Cardiac septum (tissue), 1 donor: ENCODE measurements around the gene NTRK2. TPM values are rescaled to one million over a fixed set of nuclear protein-coding genes. Genes with fewer than 3 reads are reported as not detected.
"Not testable (repeated sequence)": the region's sequence is repeated elsewhere in the genome, so short reads cannot be mapped to it uniquely, and the experiment has no call there.

ENCODE experiments used
- DNase-seq: peaks from one replicate; pipeline ENCODE4 v3.0.0-alpha.2; 2020; ENCODE audit warnings: low spot score
- intact Hi-C: fragments of 100-400 bp; cut with DNase I; formaldehyde crosslinking; loops from one replicate; pipeline ENCODE4 v1.14.0; 2022
- total RNA-seq: library from RNA; stranded (reverse); fragmentation: NEBNext Ultra II Directional; extraction: Animal tissue kit (Norgen Biotek cat#: 25700); gene quantifications from one replicate; pipeline ENCODE4 v1.2.1, GENCODE V29; 2021
- donor health status: DM: no; HTN: no; CAD: no.

NTRK2 gene
- total RNA-seq, 1 donor from 2014 or later, result 3.7 TPM

DNA sequence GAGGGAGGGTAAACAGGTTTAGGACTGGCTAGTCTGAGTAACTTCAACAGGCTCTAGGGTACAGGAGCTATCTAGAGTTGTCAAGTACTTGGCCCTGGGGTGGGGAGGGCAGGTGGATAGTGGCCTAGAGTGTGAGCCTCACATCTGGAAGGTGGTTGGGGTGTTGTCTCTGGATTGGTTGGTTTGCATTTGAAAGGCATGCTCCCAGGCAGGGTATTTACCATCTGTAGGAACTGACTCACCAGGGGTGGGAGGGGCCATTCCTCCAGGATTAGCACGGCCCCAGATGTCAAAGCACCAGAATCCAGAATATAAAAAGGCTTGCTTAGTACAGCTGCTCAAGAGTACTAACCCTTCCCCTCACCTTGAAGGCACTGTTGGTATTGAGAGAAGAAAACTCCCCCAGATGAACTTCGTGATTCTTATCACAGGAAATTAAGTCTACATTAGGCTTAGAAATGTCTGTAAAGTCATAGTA, 193.3 kb downstream of the NTRK2 start:
- no peak for DNase-seq
- intact Hi-C loops, result no loop called here

DNA sequence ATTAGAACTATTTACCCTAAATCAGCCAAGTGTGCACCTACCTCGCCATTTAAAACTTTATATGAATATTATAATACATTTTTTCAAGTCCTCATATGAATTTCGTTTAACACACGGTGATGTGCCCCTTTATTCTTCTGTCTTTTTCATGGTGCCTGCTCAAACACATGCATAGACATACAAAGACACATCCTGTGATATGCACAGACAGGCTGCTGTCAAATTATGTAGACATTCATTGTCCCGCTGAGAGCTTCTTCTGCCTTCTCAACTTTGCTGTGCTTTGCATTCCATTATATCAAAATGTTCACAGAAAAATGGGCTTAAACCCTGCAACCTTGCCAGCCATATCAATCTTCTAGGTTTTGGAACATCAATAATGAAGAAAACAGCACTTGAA, 193.8 kb downstream of the NTRK2 start:
- intact Hi-C loops, result no loop called here
- DNase-seq, result no peak

DNA sequence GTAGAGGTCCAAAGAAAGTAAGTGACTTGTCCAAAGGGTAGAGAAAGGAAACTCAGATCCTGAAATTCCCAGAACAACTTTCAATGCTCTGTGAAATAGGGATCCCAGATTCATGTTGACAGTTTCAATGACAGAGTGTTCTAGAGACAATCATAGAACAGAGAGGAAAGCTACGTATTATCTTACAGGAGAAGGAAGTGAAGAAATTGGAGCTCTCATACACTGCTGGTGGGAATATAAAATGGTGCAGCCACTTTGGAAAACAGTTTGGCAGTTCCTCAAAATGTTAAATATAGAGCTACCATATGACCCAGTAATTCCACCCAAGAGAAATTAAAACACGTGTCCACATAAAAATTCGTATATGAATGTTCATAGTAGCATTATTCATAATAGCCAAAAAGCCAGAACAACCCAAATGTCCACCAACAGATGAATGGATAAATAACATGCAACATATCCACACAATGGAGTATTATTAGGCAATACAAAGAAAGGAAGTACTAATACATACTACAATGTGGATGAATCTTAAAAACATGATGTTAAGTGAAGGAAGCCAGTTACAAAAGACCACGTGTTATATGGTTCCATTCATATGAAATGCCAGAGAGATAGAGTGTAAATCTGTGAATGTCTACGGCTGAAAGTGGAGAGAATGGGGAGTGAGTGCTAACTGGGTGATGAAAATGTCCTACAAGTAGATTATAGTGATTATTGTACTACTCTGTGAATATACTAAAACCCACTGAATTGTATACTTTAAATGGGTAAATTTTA, 197.1 kb downstream of the NTRK2 start:
- no peak for DNase-seq
- intact Hi-C loops, result no loop called here

DNA sequence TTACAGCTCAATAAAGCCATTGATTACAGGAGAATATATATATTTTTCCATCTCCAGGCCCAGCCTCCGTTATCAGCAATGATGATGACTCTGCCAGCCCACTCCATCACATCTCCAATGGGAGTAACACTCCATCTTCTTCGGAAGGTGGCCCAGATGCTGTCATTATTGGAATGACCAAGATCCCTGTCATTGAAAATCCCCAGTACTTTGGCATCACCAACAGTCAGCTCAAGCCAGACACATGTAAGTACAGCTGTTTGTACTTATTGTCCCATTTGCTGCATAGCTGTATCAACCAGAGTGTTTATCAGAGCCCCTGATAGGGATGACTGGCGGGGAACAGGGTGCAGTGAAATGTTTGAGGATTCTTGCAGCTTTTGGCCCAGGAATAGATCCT, 197.7 kb downstream of the NTRK2 start:
- no peak for DNase-seq
- intact Hi-C loops, result no loop called here

DNA sequence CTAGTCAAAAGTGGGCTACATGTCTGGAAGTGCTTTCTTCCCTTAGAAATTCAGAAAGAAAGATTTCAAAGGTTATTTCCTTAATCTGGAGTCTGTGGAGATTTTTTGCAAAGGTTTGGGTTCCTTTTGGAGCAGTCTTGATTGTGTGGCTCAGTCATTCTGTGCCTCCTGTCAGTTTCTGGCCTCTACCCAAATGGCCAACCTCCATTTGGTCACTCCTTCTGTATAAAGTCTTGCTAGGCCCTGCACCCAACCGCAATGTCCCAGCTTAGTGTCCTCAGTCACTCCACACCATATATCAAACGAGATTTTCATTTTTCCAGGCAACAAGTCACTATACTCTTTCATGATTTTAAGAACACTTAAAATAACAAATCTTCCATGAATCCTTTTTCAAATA, 199.6 kb downstream of the NTRK2 start:
- intact Hi-C loops, result no loop called here
- DNase-seq, result no peak

DNA sequence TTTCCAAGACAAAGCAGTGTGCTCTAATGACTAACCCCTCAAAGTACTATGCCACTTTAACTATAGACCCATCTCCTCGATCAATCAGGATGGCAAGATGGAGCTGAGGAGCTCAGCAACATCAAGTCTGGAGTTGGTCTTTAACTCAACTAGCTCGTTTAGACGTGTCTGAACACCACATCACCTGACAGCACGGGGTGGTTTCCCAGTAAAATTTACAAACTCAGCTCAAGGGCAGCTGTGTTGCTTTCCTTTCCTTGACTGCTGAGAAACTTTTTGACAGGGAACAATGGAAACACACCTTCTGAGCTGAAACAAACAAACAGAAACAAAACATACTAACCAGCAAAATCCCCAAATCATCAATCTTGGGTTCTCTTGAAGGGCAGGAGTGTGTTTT, 202.5 kb downstream of the NTRK2 start:
- DNase-seq, result no peak

DNA sequence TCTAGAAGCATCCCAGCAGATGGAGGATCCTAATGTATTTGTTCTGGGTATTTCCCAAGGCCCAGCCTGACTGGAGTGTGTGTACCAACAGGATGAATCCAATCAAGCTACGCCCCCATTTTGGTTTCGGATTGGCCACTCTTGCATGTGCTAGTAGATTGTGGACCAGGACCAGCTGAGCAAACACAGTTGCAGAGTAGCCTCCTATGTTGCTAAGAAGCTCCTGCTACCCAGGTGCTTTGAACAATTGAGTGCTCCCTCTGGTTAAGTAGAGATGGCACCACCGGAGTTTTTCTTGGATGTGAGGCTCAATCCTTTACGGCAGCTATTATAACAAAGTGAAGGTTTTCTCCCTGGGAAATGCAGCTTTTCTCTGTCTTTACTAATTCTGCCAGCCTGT, 204.5 kb downstream of the NTRK2 start:
- intact Hi-C loops, result no loop called here
- DNase-seq, result no peak

More for the DNA sequence above, 202.5 kb downstream of the NTRK2 start:
- intact Hi-C loops, result no loop called here

DNA sequence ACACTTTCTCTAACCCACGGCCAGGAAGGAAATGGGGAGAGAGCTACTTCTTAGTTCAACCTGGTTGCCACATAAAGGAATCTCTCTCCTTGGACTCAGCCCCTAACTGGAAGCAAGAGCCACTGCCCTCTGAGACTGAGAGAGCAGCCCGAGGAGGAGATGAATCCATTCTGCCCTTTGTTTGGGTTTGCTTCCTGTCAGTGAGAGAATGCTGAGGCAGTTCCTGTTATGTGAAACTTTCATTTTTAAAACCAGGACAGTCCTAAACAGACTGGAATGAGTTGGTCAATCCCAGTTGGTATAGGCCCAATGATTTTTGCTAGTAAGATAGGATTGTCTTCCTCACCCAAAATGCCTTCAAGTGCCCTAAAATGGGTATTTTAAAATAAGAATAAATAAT, 205.1 kb downstream of the NTRK2 start:
- no peak for DNase-seq
- intact Hi-C loops, result no loop called here

DNA sequence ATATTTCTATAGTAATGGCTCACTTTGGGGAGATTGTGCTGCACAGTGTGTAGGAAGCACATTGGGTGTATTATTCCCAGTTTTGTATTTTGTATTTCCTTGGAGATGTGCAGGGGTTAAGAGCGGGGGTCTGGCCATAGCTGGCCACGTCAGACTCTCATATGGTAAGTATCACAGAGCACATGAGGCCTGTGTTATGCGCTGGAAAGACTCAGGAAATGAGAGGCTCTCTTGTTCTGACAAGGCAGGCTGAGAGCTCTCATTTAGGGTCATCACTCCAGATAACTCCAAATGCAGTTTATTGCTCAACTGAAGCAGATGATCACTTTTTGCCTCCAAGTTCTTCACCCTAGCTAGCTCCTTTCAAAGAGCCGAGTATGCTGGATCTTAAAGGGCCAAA, 205.7 kb downstream of the NTRK2 start:
- DNase-seq, result no peak
- intact Hi-C loops, result no loop called here

DNA sequence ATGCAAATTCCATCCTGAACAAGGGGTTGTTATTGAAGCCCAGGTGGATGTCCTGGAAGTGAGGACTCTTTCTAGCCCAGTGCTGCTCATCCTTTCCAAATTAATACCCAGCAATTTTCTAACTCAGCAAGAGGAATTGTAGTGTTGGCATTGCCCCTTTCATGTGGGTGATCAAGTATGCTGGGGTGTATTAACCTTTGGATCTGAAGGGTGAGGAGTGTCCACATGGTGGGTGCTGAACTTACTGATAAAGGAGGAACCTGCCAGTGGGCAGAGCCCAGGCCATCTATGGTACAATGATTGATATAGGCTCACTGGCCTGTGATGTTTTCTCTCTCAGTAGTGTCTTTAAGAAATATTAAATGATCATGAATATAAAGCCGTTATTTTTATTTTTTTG, 210.1 kb downstream of the NTRK2 start:
- DNase-seq, result no peak
- intact Hi-C loops, result no loop called here

DNA sequence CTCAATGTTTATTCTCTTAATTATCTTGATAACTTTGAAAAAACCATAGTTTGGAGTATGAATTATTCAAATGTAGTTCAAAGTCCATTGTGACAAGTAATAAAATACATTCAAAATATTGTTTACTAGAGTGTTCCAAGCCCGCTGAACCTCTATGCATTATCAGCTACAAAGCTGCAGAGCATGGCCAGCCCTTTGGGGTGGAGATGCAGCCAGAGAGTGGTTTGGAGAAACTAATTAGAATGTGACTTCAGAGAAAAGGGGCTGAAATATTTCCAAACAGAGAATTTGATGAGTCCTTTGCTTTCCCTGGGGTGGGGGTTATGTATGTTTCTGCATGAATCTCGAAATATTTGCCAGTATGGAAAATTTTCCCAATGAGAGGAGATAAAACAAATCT, 211.3 kb downstream of the NTRK2 start:
- intact Hi-C loops, result no loop called here
- no peak for DNase-seq

DNA sequence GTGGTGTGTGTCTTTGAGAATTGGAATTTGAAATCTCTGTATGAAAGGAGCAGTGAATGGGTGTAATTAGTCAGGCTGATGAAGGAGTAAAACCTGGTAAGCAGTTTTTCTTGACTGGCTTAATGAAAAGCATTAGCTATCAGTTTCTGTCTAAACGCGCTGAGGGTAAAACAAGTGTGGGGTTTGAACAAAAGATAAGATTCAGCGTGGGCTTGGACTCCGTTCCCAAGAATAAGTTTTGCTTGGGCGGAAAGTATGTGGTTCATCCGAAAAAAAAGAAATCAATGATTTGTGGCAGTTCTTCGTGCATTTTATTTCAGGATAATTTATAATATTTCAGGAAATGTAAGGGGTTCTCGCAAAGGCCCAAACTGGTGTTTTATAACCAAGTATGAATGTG, 217.3 kb downstream of the NTRK2 start:
- intact Hi-C loops, result no loop called here
- no peak for DNase-seq

DNA sequence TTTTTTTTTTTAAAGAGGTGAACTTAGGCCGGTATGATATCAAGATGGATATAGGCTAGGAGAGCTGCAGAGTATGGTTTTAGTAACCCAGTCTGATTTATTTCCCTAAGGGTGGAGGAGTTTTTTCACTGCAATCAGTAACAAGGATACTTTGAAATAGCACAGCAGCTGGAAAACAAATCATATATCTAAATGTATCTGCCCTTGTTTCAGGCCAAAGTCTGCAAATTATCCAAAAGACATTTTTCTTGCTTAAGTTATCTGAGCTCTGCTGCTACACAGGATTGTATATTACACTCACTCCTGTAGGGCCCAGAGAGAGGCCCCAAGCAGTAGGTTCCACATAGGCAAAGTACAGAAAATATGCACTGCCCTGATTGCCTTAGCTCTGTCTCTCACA, 222.4 kb downstream of the NTRK2 start:
- DNase-seq, result no peak
- intact Hi-C loops, result no loop called here

DNA sequence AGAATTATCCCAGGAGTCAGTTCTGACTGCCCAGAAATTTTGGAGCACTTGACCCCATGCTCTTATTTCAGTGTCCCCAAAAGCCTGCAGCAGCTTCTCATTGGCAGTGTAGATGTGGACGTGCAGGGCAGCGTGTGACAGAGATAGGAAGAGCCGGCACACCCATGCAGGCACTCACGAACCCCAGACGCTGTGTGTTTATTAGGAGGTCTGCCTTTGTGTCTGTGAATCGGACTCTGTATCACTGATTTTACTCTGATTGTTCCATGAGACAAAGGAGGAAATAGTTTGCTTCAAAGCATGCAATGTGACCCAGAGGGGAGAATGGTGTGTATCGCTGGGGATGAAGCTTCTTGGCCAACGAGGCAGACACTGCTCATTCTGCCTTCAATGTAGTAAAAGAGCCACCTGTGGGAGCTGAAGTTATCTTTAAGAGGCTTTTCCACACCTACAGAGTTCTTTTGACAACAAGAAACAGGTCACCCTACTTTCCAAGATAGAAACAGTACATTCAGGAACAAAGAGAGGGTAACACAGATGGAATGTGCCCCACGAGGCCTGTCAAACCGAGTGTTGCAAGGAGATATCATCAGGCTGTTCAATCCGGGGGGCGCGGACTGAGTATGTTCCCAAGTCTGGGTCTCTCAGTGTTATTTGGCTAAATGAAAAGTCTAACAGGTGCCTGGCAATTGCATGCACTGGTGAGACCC, 224.0 kb downstream of the NTRK2 start:
- intact Hi-C loops, result no loop called here
- no peak for DNase-seq

DNA sequence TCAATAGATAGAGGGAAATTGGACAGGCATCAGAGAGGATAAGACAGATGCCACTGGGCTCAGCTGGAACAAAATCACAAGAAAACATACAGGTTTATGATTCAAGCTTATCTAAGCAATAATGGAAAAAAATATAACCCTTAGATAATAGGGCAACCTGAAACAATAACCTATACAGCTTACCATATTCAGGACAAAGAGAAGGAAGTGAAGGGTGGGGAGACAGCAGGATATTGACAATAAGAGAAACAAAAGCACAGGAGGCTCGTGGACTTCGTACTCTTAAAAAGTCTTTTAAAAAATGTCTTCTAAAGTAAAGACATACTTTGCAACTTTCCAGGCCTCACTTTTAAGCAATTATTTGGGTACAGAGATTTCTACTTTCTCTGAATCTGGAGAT, 225.3 kb downstream of the NTRK2 start:
- DNase-seq, result no peak
- intact Hi-C loops, result no loop called here

DNA sequence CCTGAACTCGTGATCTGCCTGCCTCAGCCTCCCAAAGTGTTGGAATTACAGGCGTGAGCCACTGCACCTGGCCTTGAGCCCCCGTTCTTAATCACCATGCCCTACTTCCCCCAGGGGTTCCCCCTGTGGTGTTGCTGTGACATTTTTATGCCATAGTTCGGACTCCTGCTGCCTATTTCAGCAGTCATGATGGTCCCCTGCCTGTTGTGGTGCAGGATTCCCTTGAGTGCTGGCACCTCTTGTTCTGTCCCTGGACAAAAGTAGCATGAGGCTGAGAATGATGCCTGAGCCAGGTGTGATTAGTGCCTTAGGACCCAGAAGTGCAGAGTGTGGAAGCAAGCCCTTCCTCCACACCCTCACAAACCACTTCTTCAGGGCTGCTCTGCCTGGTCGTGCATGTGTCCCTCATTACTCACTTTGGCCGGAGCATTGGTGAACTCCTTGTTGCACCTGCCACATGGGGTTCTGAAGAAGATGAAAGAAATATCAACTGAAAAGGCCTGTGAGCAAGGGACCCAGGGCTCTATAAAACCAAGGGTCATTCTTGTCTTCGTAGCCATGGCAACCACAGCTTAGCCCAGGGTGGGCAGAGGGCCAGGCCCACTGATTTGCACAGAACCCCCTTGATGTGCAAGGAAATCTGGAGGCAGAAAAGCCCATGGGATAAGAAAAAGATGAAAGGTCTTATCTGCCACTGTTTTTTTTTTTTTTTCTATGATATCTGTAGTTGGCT, 228.0 kb downstream of the NTRK2 start:
- no peak for DNase-seq
- intact Hi-C loops, result no loop called here

DNA sequence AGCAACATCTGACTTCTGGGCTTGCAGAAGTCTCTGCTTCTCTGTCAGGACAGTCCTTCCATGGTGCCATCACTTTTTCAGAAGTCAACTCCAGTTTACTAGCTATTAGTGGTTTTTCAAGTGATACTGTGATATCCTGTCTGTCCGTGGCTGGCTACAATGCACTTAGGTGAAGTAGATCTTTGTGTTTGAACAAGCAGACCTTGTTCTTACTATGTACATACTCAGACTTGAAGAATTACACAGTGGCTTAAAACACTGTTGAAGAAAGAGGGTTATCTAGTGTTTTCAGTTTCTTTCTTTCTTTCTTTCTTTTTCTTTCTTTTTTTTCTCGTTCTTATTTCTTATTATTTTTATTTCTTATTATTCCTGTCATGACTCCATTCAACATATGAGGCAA, 228.7 kb downstream of the NTRK2 start:
- intact Hi-C loops, result no loop called here
- DNase-seq, result no peak

DNA sequence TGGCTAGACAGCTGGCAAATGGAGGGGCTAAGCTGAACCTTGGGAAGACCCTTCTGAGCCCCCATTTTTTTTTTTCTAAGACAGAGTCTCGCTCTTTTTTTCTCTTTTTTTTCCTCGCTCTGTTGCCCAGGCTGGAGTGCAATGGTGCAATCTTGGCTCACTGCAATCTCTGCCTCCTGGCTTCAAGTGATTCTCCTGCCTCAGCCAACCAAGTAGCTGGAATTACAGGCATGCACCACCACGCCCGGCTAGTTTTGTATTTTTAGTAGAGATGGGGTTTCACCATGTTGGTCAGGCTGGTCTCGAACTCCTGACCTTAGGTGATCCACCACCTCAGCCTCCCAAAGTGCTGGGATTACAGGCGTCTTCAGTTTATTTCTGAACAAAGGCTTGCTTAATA, 229.1 kb downstream of the NTRK2 start:
- DNase-seq, result not testable (repeated sequence)

DNA sequence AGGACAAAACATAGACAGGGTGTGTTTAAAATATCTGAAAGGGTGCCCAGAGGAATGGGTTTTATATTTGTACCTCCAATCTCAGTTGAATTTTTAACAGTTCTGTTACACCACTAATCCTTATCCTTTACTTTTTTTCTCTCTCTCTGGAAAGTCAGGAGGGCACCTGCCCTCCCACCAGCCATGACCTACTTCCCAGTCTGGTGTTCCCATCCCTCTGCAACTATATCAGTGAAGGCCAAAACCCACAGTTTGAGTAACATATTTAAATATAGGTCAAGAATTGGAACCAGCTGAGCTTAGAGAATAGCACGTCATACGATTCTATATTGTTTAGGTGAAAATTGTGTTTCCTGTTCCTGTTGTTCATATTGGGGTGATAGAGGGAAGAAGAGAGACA, 229.8 kb downstream of the NTRK2 start:
- intact Hi-C loops, result no loop called here
- no peak for DNase-seq

More for the DNA sequence above, 229.1 kb downstream of the NTRK2 start:
- intact Hi-C loops, result not testable (repeated sequence)

DNA sequence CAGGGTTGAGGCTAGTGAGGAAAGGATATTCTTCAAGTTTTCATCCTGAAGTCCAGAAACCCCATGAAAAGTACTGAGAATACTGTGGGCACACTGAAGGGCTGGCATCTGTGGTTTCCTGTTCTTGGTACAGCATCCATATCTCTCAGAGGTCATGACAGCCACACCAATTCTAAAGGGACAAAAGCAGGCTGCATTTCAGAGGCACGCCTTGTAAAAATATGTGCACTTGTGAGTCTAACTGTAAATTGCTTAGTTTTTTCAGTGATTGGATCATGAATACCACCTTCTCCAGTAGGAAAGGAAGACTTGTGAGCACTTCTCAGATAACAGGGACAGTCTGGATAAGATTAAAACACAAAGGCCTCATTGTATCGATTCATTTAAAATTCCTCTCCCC, 230.9 kb downstream of the NTRK2 start:
- intact Hi-C loops, result no loop called here
- DNase-seq, result no peak

DNA sequence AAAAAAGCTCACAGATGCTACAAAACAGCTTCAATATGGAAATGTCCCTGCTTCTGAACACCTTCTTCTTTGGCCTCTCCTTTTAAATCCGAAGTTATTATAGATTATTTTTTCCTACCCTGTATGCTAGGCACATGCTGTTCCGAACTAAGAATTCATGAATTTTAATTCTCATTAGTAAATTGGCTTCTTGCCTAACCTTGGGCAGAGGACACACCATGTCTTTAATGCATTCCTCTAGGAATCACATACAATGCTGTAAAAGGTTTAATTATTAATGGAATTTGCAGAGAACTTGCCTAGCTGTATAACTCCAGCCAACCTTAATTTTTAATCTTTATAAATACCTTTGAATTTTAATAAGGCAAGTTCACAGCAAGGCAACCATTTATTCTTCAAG, 234.4 kb downstream of the NTRK2 start:
- DNase-seq, result no peak
- intact Hi-C loops, result no loop called here
